GM19025 (cell line): Measurements from ENCODE around the gene TLE7.

ENCODE experiments used
- ATAC-seq: cut with Tn5 transposase; IDR thresholded peaks from one replicate; pipeline ENCODE4 v1.9.1; 2021; ENCODE audit warnings: mild to moderate bottlenecking, low read depth, moderate library complexity; ENCODE audit not compliant: unreplicated experiment

The TLE7 gene

DNA sequence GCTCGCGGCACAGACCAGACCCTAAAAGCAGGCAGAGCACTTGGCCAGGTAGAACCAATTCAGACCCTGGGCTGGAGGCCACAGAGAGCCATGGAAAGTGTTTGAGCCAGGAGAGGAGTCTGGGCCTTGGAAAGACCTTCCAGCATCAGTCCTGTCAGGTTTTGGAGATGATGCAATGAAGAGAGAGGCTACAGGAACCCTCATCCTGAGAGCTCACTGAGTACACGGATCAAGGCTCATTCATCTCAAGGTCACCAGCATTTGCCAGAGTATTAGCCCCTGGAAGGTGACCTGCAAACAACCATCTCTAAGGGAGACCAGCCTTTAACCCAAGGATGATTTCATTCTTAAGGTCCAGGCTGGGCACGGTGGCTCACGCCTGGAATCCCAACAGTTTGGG is 27.8 kb downstream of the TLE7 start:
- no peak for ATAC-seq

- ATAC-seq: no peak
Measured at GRCh38 chr16:71413341-71413740, 28.5 kb downstream of the TLE7 start.

DNA sequence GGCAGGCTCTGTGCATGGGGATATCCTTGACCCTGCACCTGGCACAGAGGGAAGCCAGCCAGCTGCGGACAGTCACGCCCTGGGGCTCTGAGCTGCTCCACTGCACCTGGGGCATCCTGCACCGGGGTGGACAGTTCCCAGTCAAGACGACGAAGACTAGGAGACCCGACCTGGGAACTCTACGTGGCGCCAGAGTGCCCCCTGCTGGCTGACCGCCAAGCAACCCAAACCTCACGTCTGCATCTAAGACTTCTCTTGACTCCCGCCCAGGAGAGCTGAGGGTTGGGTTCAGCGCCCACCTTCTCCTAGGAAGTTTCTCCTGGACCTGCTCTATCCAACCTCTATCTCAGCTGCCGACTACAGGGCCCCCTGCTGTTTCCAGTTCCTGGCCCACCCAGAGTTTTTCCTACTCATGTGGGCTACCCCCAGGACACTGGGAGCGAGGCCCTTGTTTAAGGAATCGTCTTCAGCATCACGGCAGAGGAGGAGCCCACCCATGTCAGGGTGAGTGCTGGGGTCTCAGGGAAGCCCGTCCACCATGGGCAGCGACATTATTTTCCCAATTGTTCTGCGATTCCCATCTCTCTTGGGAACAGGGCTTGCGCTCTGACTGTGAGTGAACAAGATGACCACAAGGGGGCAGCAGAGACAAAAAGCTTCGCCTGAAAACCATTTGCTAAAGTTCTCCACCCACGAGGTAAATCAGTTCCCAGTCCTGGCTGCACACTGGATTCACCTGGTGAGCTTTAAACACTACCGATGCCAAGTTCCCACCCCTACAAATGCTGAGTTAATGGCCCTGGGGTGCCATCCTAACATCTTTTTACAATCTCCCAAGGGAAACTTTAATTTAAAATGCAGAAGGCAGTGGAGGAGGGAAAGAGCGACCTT is 29.3 kb downstream of the TLE7 start:
- no peak for ATAC-seq

DNA sequence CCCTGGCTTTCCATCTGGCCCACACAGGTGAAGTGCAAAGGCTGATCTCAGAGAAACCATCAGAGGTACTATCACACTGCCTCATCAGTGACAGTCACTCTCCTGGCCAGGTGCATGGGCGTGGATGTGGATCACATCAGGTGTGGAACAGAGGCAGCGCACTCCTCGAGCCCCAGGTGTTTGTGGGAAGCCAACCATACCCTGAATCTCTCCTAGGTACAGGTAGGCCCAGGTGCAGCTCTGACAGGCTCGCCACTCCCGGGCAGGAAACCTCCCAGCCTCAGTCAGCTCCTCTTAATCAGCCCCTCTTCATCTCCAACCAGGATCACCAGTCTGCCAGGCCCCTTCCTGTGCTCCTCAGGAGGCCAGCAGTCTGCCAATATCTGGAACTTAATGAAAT is 31.7 kb downstream of the TLE7 start:
- ATAC-seq: no peak

DNA sequence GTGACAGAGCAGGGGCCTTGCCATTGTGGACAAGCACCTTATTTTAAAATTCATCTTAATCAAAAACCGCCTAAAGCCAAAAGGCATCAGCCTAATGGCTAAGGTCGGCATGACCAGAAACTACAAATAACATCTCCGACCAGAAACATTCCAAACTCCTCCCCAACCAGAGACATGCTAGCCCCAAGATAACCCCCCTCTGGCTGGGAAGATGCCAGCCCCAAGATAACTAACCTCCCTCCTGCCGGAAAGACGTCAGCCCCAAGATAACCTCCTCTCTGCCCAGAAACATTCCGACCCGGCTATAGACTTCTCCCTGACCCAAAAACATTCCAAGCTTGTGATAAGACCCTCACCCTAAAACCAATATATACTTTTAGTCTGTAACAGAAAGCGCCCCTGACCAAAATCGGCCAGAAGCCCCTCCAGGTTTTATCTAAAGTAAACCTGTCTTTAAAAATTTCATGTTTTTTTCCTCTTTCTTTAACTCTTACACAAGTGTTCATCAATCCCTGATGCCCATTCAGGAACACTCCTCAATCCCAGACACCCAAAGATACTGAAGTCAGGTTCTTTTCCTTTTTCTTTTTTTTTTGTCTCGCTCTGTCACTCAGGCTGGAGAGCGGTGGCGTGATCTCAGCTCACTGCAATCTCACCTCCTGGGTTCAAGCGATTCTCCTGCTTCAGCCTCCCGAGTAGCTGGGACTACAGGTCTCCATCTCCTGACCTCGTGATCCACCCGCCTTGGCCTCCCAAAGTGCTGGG is 32.7 kb downstream of the TLE7 start:
- no peak for ATAC-seq

GRCh38 chr16:71408536-71408935 is 33.3 kb downstream of the TLE7 start:
- no peak for ATAC-seq

DNA sequence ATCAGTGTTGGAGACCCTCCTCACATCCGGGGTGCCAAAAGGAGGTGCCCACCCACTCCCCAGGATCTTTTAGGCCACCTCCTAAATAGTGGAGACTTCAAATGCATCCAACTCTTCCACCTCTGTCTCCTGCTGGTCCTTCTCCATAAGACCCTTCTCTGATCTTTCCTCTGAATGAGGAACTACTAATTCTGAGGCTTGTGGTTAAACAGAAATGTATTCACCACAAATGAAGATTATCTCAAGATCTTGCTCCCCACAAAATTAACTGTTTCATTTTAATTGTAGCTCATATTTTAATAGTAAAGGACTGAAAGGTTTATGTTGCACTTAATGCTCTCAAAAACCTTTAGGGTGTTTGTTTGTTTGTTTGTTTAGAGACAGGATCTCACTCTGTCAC is 34.1 kb downstream of the TLE7 start:
- no peak for ATAC-seq

DNA sequence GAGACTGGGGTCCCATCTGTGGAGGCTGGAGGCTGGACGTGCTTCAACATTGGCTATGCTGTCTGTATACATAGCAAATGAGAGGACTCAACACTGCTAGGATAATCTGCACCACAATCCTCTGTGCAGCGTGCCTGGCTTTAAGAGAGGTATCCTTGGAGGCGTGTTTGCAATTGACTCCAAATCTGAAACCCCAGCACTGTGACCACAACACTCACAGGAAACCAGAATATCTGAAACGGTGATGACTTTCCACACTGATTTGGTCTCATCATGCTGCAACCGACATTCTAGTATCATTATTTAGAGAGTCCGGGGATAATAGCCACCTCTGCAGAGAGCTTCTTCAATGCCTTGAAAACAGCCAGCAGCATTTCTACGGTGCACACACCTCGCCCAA is 35.1 kb downstream of the TLE7 start:
- ATAC-seq: no peak

DNA sequence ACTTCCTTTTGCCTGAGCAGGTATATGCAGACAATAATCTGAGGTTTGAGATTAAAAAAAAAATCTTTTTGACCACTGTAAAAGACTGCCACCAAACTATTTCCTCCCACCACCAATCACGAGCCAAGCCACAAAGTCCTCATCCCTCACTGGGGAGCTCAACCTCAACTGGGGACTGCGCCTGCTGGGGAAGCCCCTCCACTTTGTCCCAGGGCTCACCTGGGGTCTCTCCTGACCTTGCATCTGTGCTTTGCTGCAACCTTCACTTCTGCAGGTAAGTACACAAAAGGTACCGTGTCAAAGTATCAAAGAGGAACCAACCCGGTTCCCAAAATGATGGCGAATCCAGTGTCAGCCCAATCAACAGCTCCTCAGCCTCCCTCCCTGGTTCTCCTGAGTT is 35.5 kb downstream of the TLE7 start:
- ATAC-seq: no peak

GRCh38 chr16:71404364-71404763 is 37.5 kb downstream of the TLE7 start:
- ATAC-seq: no peak

DNA sequence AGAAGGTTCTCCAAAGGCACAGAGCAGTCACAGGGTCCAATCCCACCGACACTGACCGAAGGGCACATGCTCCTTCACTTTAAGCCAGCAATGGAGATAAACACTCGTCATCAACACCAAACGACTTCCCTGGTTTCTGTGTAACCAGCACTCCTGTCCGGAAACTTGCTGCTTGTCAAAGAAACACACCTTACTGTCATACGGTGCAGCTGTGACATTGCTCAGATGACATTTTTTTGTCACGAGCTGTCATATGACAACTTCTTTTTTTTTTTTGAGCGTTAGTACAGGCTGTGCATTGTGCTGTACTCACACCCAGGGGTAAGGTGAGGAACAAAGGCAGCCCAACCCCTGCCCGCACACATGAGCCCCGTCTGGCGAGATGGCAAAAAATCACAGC is 39.2 kb downstream of the TLE7 start:
- no peak for ATAC-seq

DNA sequence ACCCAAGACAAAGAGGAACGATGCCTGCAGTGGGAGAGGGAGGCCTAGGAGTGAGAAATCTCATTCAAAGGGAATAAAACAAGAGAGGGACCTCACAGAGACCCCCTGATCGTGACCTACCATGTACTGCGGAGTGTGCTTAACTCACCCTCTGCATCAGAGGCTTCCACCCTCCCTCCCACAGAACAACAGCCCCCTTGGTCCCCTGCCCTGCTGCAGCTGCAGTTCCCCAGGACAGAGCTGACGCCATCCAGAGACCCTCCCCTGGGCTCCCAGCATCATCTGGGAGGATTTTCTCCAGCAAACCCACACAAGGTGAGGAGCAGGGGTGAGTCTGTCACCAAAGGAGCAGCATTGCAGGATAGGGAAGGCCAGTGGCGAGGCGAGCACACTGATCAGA is 39.8 kb downstream of the TLE7 start:
- ATAC-seq: no peak

- no peak for ATAC-seq
Measured at GRCh38 chr16:71399801-71400563, 41.9 kb downstream of the TLE7 start.

DNA sequence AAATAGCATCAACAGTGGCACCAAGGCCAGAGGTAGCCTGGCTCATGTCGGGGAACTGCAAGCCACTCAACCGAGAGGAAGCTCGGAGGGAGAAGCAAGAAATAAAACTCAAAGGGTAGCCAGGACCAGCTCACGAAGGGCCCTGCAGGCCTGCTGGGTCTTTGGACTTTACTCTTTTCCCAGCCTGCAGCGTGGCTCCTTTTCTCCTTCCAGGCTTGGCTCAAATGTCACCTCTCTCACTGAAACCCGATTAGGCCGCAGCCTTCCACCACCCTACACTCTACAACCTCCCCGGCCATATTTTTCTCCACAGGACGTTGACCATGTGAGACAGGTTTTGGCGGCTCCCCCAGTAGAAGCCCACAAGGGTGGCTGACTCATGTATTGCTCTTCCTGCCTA is 45.3 kb downstream of the TLE7 start:
- ATAC-seq: no peak

DNA sequence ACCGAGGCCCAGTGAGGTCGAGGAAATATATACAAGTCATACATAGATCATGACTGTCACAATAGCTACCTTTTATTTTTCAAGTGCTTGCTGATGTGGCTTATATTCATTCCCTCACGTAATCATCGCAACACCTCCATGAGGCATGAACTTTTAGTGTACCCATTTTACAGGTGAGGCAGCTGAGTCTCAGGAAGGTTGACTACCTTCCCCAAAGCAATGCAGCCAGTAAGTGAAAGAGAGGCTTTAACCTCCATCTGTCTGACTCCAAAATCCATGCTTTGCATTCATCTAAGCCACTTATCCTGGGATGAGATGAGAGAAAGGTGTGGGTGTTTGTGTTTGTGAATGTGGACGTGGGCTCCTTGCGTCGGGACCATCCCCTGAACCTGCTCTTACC is 52.5 kb downstream of the TLE7 start:
- ATAC-seq: no peak

DNA sequence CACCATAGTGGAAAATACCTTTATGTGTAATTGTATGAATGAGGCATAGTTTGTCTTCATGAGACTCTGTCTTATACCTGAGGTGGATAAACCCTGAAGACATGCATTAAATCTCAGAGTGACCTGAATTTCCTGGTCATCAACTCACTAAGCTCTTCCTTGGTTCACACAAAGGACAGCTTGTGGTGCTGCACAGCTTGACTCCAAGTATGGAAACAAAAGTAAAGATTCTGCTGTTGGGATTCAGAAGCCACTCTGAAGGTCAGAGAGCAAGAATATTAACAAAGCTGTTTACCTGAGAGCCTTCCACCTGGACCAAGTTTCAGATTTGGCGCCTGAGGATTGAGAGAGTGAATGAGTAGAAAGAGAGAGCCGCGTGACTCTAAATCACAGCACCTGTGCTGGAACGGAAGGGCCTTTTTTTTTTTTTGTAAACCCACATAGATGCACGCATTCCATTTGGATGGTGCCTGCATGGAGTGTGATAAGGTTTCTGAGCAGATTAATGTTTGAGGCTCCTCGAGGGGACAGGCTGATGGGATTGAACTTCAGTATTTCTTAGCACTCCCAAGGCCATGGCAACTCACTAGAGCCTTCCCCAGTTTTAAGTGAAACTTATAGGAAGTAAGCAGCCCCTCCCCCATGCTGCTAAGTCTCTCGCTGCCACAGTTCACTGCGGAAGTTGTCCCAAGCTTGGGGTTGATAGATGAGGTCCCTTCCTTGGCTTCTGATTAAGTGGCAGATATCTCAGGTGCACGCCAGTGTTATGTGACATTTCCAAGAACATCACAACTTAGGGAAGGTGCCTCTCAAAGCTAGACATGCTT is 54.6 kb downstream of the TLE7 start:
- ATAC-seq: no peak

- no peak for ATAC-seq
Measured at GRCh38 chr16:71384073-71384724, 57.7 kb downstream of the TLE7 start.

- no peak for ATAC-seq
Measured at GRCh38 chr16:71383054-71383773, 58.6 kb downstream of the TLE7 start.

DNA sequence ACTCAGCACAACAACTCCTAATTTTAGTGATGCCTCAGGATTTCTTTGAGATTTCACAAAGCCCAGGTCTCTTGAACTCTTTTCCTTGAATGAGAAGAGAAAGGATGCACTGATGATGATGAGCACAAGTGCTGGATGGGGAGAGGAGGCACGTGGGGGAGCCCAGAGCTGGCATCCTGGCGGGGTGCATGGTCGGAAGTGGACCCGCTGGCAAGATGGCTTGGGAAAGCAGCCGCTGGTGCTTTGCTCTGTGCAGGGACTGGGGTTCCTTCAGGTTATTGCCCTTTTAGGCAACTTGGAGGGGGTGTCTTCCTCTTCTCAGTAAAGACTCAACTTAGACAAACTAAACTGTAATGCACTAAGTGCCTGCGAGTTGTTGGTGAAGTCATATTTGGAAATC is 61.0 kb downstream of the TLE7 start:
- no peak for ATAC-seq
